K562 (cell line): ENCODE data around the gene DSC2. TPM values are rescaled to one million over a fixed set of nuclear protein-coding genes. Genes with fewer than 3 reads are reported as not detected.

Source experiments
- ATAC-seq: fragments of 200-7000 bp; cut with Tn5 transposase; 3 replicates; pipeline ENCODE4 v1.9.1; 2020; ENCODE audit warnings: moderate library complexity
- BruUV-seq: library from RNA; stranded (reverse); fragments of 400-500 nt; replicated peaks from 2 replicates; lab custom pipeline; 2021; lab: Mats Ljungman, UMichigan
- CTCF ChIA-PET: fragments of 300-600 bp; formaldehyde crosslinking; extraction: SDS; loops from one replicate; lab custom pipeline; 2021; ENCODE audit warnings: low intra/inter-chr PET ratio; lab: Yijun Ruan, JAX
- POLR2A ChIA-PET: fragments of 300-600, 350-650 bp; sonication (Branson Sonifier 250); formaldehyde crosslinking; extraction: SDS; loops from one replicate; lab custom pipeline; 2021; ENCODE audit warnings: antibody characterized with exemption, inconsistent platforms; lab: Yijun Ruan, JAX
- DNase-seq, 4 experiments: peaks; one replicate each; pipeline versions ENCODE4 v3.0.0 to v3.0.0-alpha.2; 2011 to 2018; ENCODE audit warnings: low spot score in 3 of 4, mixed read lengths in 3 of 4; ENCODE audit errors: extremely low read depth in 1 of 4
- FAIRE-seq: peaks from 2 replicates; lab custom pipeline; 2011; peaks lifted over from hg19 to GRCh38; lab: Jason Lieb, UNC
- H2AFZ ChIP-seq: 2 replicates; pipeline ENCODE4 v1.6.0; 2011; ENCODE audit warnings: low read depth, low read length, control low read depth, inconsistent platforms
- H3K27ac ChIP-seq: fragments of 200-600 bp; 3 replicates; pipeline ENCODE4 v1.8.0; 2011; ENCODE audit warnings: low read depth, mild to moderate bottlenecking, control low read depth, inconsistent platforms, low read length, moderate library complexity, mixed read lengths; ENCODE audit errors: extremely low read depth
- H3K27me3 ChIP-seq, 2 experiments: fragments of 300-600 bp in 1 of 2; 2 replicates in 1 of 2; 3 replicates in 1 of 2; pipeline versions ENCODE4 v1.6.0 to v1.8.0; 2011; ENCODE audit warnings: inconsistent platforms in 2 of 2, low read length in 2 of 2, mild to moderate bottlenecking in 1 of 2, mixed read lengths in 1 of 2, moderate library complexity in 1 of 2; ENCODE audit not compliant: control insufficient read depth in 2 of 2, insufficient read depth in 2 of 2
- H3K36me3 ChIP-seq: fragments of 300-600 bp; 3 replicates; pipeline ENCODE4 v1.8.0; 2011; ENCODE audit warnings: mild to moderate bottlenecking, low read length, inconsistent platforms; ENCODE audit not compliant: control insufficient read depth, insufficient read depth
- H3K4me1 ChIP-seq, 2 experiments: fragments of 200-600 bp in 1 of 2; replicated peaks in 1 of 2; 2 replicates in 1 of 2; 3 replicates in 1 of 2; pipeline versions ENCODE4 v1.5.1 to v1.8.0; 2011; ENCODE audit warnings: inconsistent platforms in 2 of 2, low read length in 2 of 2, mild to moderate bottlenecking in 1 of 2, mixed read lengths in 1 of 2, moderate library complexity in 1 of 2; ENCODE audit not compliant: control insufficient read depth in 2 of 2, insufficient read depth in 2 of 2
- H3K4me2 ChIP-seq: 2 replicates; pipeline ENCODE4 v1.6.1; 2011; ENCODE audit warnings: low read length, control low read depth, inconsistent platforms, mixed read lengths; ENCODE audit not compliant: insufficient read depth
- H3K4me3 ChIP-seq: fragments of 200-600 bp; sonication (generic), shearing (Covaris generic); 2 replicates; pipeline ENCODE4 v1.5.1; 2016; ENCODE audit warnings: control low read depth, inconsistent platforms
- H3K79me2 ChIP-seq: fragments of 200-600 bp; 3 replicates; pipeline ENCODE4 v1.8.0; 2011; ENCODE audit warnings: low read length, inconsistent platforms; ENCODE audit not compliant: control insufficient read depth, insufficient read depth
- H3K9ac ChIP-seq, 2 experiments: 2 replicates each; pipeline versions ENCODE4 v1.6.0 to v1.6.1; 2011; ENCODE audit warnings: low read depth in 2 of 2, low read length in 2 of 2, control low read depth in 1 of 2, inconsistent platforms in 1 of 2, mild to moderate bottlenecking in 1 of 2, mixed read lengths in 1 of 2; ENCODE audit not compliant: insufficient read depth in 1 of 2
- H3K9me1 ChIP-seq: one replicate; pipeline ENCODE4 v1.6.0; 2011; ENCODE audit warnings: inconsistent platforms, mild to moderate bottlenecking, low read length, moderate library complexity; ENCODE audit not compliant: control insufficient read depth, insufficient read depth
- H3K9me3 ChIP-seq: replicated peaks from 2 replicates; pipeline ENCODE4 v1.5.1; 2011; ENCODE audit warnings: low read depth, low read length, inconsistent platforms; ENCODE audit not compliant: control insufficient read depth, insufficient read depth
- H4K20me1 ChIP-seq: replicated peaks from 2 replicates; pipeline ENCODE4 v1.6.1; 2011; ENCODE audit warnings: low read length, inconsistent platforms, mixed read lengths; ENCODE audit not compliant: control insufficient read depth, insufficient read depth
- CBFA2T2 ChIP-seq: fragments of 450-650 bp; conservative IDR thresholded peaks from 2 replicates; pipeline ENCODE4 v1.6.1; 2017; ENCODE audit warnings: mild to moderate bottlenecking
- GATAD2A ChIP-seq: fragments of 450-650 bp; IDR thresholded peaks from 2 replicates; pipeline ENCODE4 v1.6.1; 2017
- RBM25 ChIP-seq: fragments of 200-400 bp; formaldehyde crosslinking; IDR thresholded peaks from 2 replicates; pipeline ENCODE4 v1.6.1; 2018; ENCODE audit warnings: low read length, low read depth, moderate library complexity; ENCODE audit not compliant: severe bottlenecking
- ZNF146 ChIP-seq: IDR thresholded peaks from one replicate; pipeline ENCODE4 v1.6.1; 2018; ENCODE audit warnings: missing compliant biosample characterization; ENCODE audit not compliant: unreplicated experiment
- WGBS: fragments of 100-300 bp; shearing (Covaris generic); methylation state at CpG from one replicate; pipeline ENCODE4 v1.1.6; 2016; ENCODE audit warnings: low coverage, mixed read lengths; ENCODE audit not compliant: insufficient coverage; ENCODE audit errors: missing lambda C conversion rate; 5-methylcytosine and 5-hydroxymethylcytosine counted together
- in situ Hi-C: fragments of 300-500 bp; cut with MboI; formaldehyde crosslinking; loops from 4 replicates; pipeline ENCODE4 v1.15.0; 2018; ENCODE audit warnings: inconsistent platforms, mixed read lengths
- intact Hi-C: fragments of 100-400 bp; cut with micrococcal nuclease; formaldehyde crosslinking; loops from 2 replicates; pipeline ENCODE4 v1.14.2; 2022
- polyA plus RNA-seq, 8 experiments: library from polyadenylated mRNA; depleted of rRNA in 4 of 8; stranded (reverse) in 5 of 8; unstranded in 3 of 8; fragments of >200 nt; fragmentation: Nextera tagmentation in 2 of 8; fragmentation: Illumina TruSeq in 1 of 8; extraction: Ambion mirVana in 2 of 8; extraction: Trizol in 1 of 8; gene quantifications; 2 replicates each; pipeline versions ENCODE4 v1.2.1 to v1.2.3, GENCODE V29; 2011 to 2014; ENCODE audit warnings: inconsistent platforms in 1 of 8, missing spikeins in 1 of 8
- total RNA-seq, 7 experiments: library from RNA; depleted of rRNA in 6 of 7; stranded (reverse); fragments of >200 nt in 6 of 7; fragmentation: Illumina TruSeq in 2 of 7; extraction: Trizol in 2 of 7; gene quantifications; 2 replicates each; pipeline versions ENCODE4 v1.2.1 to v1.2.3, GENCODE V29; 2011 to 2021; ENCODE audit warnings: low replicate concordance in 1 of 7
- TF ChIP-seq, protein P1 (sequence below): fragments of 250-450 bp; sonication (Bioruptor Pico); IDR thresholded peaks from 2 replicates; pipeline ENCODE4 v1.4.0; 2020; ENCODE audit warnings: mild to moderate bottlenecking
- TF ChIP-seq, protein P2 (sequence below), 3 experiments: IDR thresholded peaks in 2 of 3; conservative IDR thresholded peaks in 1 of 3; 2 replicates each; pipeline ENCODE4 v1.5.1; 2011 to 2012; ENCODE audit warnings: low read length in 3 of 3, mild to moderate bottlenecking in 3 of 3, control low read depth in 2 of 3, improper control_type of control experiment in 1 of 3, inconsistent platforms in 1 of 3, low read depth in 1 of 3, mixed read lengths in 1 of 3, moderate library complexity in 1 of 3; ENCODE audit not compliant: insufficient read depth in 2 of 3

DSC2 gene
- total and polyA plus RNA-seq, 9 of the 15 experiments (the other 6 are each of a cell fraction or from before 2014, with no cell fraction given), result 3.8 to 15.3 (median 6.4) TPM

DNA sequence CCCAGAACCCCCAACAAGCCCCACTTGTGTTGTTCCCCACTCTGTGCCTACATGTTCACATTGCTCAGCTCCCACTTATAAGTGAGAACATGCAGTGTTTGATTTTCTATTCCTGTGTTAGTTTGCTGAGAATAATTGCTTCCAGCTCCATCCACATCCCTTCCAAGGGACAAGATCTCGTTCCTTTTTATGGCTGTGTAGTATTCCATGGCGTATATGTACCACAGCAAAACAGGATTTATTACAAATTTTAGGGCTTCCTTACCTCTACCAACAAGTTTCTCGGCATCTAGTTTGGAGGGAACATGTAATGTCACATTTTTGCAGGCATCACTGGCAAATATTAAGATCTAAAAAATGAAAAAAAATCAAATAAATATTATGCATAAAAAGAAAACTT is 8.9 kb downstream of the DSC2 start:
- Histone ChIP-seq H3K36me3 (peaks cover 40% of the 10 kb centered on the region; the same call in 2 of the 3 replicates), H3K4me3 (no peak overlapping the region), H3K4me1 (no peaks in the 10 kb centered on the region), H3K27me3 (no peaks in the 10 kb centered on the region), H2AFZ (no peak overlapping the region), H4K20me1 (no peaks in the 10 kb centered on the region), H3K79me2 (peaks cover 11% of the 10 kb centered on the region; the same call in 2 of the 3 replicates), H3K9me1 (no peaks in the 10 kb centered on the region), H3K27ac (no peak overlapping the region), H3K9ac (no peak overlapping the region), H3K4me2 (no peak overlapping the region), H3K9me3 (no peaks in the 10 kb centered on the region)
- TF ChIP-seq, protein P1, sequence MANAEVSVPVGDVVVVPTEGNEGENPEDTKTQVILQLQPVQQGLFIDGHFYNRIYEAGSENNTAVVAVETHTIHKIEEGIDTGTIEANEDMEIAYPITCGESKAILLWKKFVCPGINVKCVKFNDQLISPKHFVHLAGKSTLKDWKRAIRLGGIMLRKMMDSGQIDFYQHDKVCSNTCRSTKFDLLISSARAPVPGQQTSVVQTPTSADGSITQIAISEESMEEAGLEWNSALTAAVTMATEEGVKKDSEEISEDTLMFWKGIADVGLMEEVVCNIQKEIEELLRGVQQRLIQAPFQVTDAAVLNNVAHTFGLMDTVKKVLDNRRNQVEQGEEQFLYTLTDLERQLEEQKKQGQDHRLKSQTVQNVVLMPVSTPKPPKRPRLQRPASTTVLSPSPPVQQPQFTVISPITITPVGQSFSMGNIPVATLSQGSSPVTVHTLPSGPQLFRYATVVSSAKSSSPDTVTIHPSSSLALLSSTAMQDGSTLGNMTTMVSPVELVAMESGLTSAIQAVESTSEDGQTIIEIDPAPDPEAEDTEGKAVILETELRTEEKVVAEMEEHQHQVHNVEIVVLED (CRISPR knock-in tag), result no peak
- TF ChIP-seq RBM25 (peak; percentile 57), ZNF146 (CRISPR knock-in tag) (peak; percentile 90), CBFA2T2 (no peak), GATAD2A (no peak)
- TF ChIP-seq, protein P2, sequence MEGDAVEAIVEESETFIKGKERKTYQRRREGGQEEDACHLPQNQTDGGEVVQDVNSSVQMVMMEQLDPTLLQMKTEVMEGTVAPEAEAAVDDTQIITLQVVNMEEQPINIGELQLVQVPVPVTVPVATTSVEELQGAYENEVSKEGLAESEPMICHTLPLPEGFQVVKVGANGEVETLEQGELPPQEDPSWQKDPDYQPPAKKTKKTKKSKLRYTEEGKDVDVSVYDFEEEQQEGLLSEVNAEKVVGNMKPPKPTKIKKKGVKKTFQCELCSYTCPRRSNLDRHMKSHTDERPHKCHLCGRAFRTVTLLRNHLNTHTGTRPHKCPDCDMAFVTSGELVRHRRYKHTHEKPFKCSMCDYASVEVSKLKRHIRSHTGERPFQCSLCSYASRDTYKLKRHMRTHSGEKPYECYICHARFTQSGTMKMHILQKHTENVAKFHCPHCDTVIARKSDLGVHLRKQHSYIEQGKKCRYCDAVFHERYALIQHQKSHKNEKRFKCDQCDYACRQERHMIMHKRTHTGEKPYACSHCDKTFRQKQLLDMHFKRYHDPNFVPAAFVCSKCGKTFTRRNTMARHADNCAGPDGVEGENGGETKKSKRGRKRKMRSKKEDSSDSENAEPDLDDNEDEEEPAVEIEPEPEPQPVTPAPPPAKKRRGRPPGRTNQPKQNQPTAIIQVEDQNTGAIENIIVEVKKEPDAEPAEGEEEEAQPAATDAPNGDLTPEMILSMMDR (IDR thresholded peaks at IDR 0.05 in 2 of 3, conservative IDR thresholded peaks at IDR 0.05 in 1 of 3; ENCODE audit: insufficient read depth in 2 of 3, low read depth in 1 of 3, low read length in 3 of 3), result no peak
- no peak for DNase-seq
- ChIA-PET CTCF (no interaction called here), POLR2A (no interaction called here)
- no peak for FAIRE-seq
- intact Hi-C loops (no loop called here), in situ Hi-C loops (no loop called here)
- ATAC-seq, result no peak
- BruUV-seq, result no TSS peak
- 67% methylated on average over 3 of the region's 3 CpGs for WGBS
